Erythroblast (primary cell): ENCODE measurements around the gene FILIP1.

Experiments used
- GATA1 ChIP-seq: IDR thresholded peaks from 2 replicates; pipeline ENCODE4 v1.6.1; 2011; ENCODE audit warnings: low read depth, mild to moderate bottlenecking, control low read depth, low read length, moderate library complexity
- POLR2A ChIP-seq: IDR thresholded peaks from 2 replicates; pipeline ENCODE4 v1.6.1; 2011; ENCODE audit warnings: mild to moderate bottlenecking, low read length

- TF ChIP-seq POLR2A (no peak), GATA1 (no peak)
These were observed 37.1 kb upstream of the FILIP1 start for GRCh38 chr6:75530696-75531095.
